Esophagus muscularis mucosa (tissue), 3 donors: ENCODE measurements around the gene PDGFC.

Experiments
- CTCF ChIP-seq, 3 experiments: fragments of 200-600 bp in 2 of 3; fragments of 450-650 bp in 1 of 3; sonication (generic) in 2 of 3; IDR thresholded peaks; one replicate each; pipeline ENCODE4 v1.5.1; 2017 to 2019; ENCODE audit warnings: antibody characterized with exemption in 3 of 3, mild to moderate bottlenecking in 2 of 3, moderate library complexity in 1 of 3
- EP300 ChIP-seq: sonication (generic); formaldehyde crosslinking; IDR thresholded peaks from one replicate; pipeline ENCODE4 v1.6.1; 2017; ENCODE audit warnings: antibody characterized with exemption

DNA sequence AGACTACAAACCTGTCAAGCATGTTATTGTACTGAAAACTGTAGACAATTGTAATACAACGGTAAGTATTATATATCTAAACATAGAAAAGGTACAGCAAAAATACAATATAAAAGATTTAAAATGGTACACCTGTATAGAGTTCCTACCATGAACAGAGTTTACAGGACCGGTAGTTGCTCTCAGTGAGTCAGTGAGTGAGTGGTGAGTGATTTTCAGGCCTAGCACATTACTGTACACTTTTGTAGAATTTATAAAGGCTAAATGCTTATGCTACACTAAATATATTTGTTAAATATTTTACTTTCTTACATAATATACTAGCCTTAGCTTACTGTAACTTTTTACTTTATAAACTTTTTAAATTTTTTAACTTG lies 37.4 kb downstream of the PDGFC start:
- TF ChIP-seq CTCF (IDR thresholded peaks at IDR 0.05): no peak
- no peak for TF ChIP-seq EP300
